Endothelial cell of umbilical vein (primary cell): Measurements from ENCODE around the gene EIF3K.

Source experiments
- EZH2 ChIP-seq: IDR thresholded peaks from 2 replicates; pipeline ENCODE4 v1.6.1; 2012; ENCODE audit warnings: borderline replicate concordance, low read depth, mild to moderate bottlenecking, moderate library complexity, low read length, inconsistent platforms; ENCODE audit not compliant: severe bottlenecking
- FOS ChIP-seq: IDR thresholded peaks from 2 replicates; pipeline ENCODE4 v1.6.1; 2011; ENCODE audit warnings: mild to moderate bottlenecking, low read length, moderate library complexity, borderline replicate concordance; ENCODE audit not compliant: insufficient read depth
- GATA2 ChIP-seq: IDR thresholded peaks from 2 replicates; pipeline ENCODE4 v1.7.0; 2011; ENCODE audit warnings: low read depth, mild to moderate bottlenecking, moderate library complexity, mixed read lengths, low read length; ENCODE audit not compliant: insufficient read length, insufficient read depth
- JUN ChIP-seq: IDR thresholded peaks from 2 replicates; pipeline ENCODE4 v1.6.1; 2011; ENCODE audit warnings: borderline replicate concordance, low read depth; ENCODE audit not compliant: insufficient read length, insufficient read depth
- MYC ChIP-seq: IDR thresholded peaks from one replicate; pipeline ENCODE4 v1.6.1; 2011; ENCODE audit warnings: mild to moderate bottlenecking, low read depth, low read length
- POLR2A ChIP-seq: IDR thresholded peaks from 2 replicates; pipeline ENCODE4 v1.6.1; 2012; ENCODE audit warnings: low read depth, mild to moderate bottlenecking, control low read depth, low read length
- POLR2AphosphoS5 ChIP-seq: IDR thresholded peaks from 2 replicates; pipeline ENCODE4 v1.6.1; 2012; ENCODE audit warnings: low read depth, mild to moderate bottlenecking, control low read depth, low read length, moderate library complexity; ENCODE audit not compliant: insufficient read depth
- TF ChIP-seq, protein P1 (sequence below), 2 donors: IDR thresholded peaks; 1 replicate in 1 of 2; 2 replicates in 1 of 2; pipeline ENCODE4 v1.5.1; 2011; ENCODE audit warnings: low read length in 2 of 2, mild to moderate bottlenecking in 2 of 2, moderate library complexity in 2 of 2, control low read depth in 1 of 2, inconsistent platforms in 1 of 2, low read depth in 1 of 2; ENCODE audit not compliant: insufficient read depth in 1 of 2; ENCODE audit errors: extremely low read depth in 1 of 2
- TF ChIP-seq, protein P2 (sequence below): IDR thresholded peaks from 2 replicates; pipeline ENCODE4 v1.6.1; 2011; ENCODE audit not compliant: insufficient read depth, insufficient read length

DNA sequence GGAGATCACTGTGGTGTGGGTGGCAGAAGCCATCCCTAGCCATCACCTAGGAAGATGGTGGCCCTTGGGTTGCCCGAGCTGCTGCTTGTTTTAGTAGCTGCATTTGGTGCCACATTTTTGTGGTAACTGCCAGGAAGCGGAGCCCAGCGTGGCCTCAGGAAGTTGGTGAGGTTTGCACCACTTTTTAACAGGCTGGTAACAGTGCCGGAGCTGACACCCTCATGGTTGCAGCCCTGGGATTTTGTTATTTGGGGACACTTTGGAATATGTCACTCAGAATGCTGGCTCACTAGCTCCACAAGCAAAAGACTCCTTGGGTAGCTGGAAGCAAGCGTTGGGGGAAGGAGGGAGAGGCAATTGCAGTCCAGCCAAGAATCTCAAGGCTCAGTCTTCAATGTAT, 50.6 kb downstream of the EIF3K start:
- TF ChIP-seq, protein P1, sequence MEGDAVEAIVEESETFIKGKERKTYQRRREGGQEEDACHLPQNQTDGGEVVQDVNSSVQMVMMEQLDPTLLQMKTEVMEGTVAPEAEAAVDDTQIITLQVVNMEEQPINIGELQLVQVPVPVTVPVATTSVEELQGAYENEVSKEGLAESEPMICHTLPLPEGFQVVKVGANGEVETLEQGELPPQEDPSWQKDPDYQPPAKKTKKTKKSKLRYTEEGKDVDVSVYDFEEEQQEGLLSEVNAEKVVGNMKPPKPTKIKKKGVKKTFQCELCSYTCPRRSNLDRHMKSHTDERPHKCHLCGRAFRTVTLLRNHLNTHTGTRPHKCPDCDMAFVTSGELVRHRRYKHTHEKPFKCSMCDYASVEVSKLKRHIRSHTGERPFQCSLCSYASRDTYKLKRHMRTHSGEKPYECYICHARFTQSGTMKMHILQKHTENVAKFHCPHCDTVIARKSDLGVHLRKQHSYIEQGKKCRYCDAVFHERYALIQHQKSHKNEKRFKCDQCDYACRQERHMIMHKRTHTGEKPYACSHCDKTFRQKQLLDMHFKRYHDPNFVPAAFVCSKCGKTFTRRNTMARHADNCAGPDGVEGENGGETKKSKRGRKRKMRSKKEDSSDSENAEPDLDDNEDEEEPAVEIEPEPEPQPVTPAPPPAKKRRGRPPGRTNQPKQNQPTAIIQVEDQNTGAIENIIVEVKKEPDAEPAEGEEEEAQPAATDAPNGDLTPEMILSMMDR (IDR thresholded peaks at IDR 0.05; ENCODE audit: extremely low read depth in 1 of 2, insufficient read depth in 1 of 2, low read depth in 1 of 2, low read length in 2 of 2) = no peak
- TF ChIP-seq EZH2 = no peak
- TF ChIP-seq POLR2A = no peak
- TF ChIP-seq, protein P2, sequence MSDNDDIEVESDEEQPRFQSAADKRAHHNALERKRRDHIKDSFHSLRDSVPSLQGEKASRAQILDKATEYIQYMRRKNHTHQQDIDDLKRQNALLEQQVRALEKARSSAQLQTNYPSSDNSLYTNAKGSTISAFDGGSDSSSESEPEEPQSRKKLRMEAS = no peak
- TF ChIP-seq POLR2AphosphoS5 = no peak
- TF ChIP-seq JUN = no peak
- TF ChIP-seq FOS = no peak
- no peak for TF ChIP-seq MYC
- no peak for TF ChIP-seq GATA2
